GM19035 (cell line): ENCODE results near the gene DDIT4.
A peak's percentile ranks its signal among the peaks of the same experiment; 100 is the strongest.

ENCODE experiments used
- ATAC-seq: cut with Tn5 transposase; IDR thresholded peaks from one replicate; pipeline ENCODE4 v1.9.1; 2021; ENCODE audit not compliant: unreplicated experiment

Gene DDIT4

GRCh38 chr10:72249176-72249862 is 24.4 kb upstream of the DDIT4 start:
- ATAC-seq: peak; percentile 11

- ATAC-seq: no peak
These were observed 23.1 kb upstream of the DDIT4 start for GRCh38 chr10:72250666-72251065.

- no peak for ATAC-seq
These were observed 22.1 kb upstream of the DDIT4 start for GRCh38 chr10:72251635-72252034.

- no peak for ATAC-seq
These were observed 20.8 kb upstream of the DDIT4 start for GRCh38 chr10:72252972-72253371.

- ATAC-seq: no peak
These were observed 20.1 kb upstream of the DDIT4 start for GRCh38 chr10:72253578-72253977.

GRCh38 chr10:72254813-72255568 is 18.7 kb upstream of the DDIT4 start:
- no peak for ATAC-seq

- ATAC-seq: no peak
These were observed 17.6 kb upstream of the DDIT4 start for GRCh38 chr10:72255977-72256729.

- ATAC-seq: no peak
These were observed 16.5 kb upstream of the DDIT4 start for GRCh38 chr10:72257051-72257892.

- ATAC-seq: no peak
These were observed 15.1 kb upstream of the DDIT4 start for GRCh38 chr10:72258617-72259016.

GRCh38 chr10:72259491-72260238 is 14.1 kb upstream of the DDIT4 start:
- no peak for ATAC-seq

- ATAC-seq: peak; percentile 62
These were observed 13.3 kb upstream of the DDIT4 start for GRCh38 chr10:72260239-72260975.

GRCh38 chr10:72260976-72261783 is 12.5 kb upstream of the DDIT4 start:
- peak; percentile 61 for ATAC-seq

- ATAC-seq: peak; percentile 8
These were observed 11.8 kb upstream of the DDIT4 start for GRCh38 chr10:72261784-72262404.

- no peak for ATAC-seq
These were observed 10.0 kb upstream of the DDIT4 start for GRCh38 chr10:72263613-72264241.

GRCh38 chr10:72264536-72264935 is 9.2 kb upstream of the DDIT4 start:
- ATAC-seq: no peak

GRCh38 chr10:72265508-72265907 is 8.2 kb upstream of the DDIT4 start:
- no peak for ATAC-seq

- no peak for ATAC-seq
These were observed 7.5 kb upstream of the DDIT4 start for GRCh38 chr10:72265990-72266865.
